ENCODE data around the gene TBC1D5.

The TBC1D5 gene

DNA sequence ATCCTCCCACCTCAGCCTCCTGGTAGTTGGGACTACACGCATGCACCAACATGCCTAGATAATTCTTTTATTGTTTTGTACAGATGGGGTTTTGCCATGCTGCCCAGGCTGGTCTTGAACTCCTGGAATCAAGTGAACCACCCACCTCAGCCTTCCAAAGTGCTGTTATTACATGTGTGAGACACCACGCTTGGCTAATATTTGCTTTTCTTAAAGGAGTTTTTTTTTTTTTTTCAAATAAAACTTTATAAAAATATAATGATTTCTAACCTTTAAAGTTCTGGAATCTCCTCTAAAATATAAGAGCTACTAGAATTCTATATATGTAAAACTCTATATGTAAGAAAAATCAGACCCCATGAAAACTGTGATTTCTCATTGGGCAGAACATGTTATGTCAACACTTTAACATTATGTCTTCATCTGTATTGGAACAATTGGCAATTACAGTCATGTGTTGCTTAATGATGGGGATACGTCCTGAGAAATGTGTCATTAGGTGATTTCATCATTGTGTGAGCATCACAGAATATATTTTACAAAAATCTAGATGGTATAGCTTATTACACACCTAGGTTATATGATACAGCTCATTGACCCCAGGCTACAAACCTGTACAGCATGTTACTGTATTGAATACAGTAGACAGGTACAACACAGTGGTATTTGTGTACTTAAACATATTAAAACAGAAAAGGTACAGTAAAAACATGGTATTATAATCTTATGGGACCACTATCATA, 480.6 kb downstream of the TBC1D5 start:
- H3K27me3 ChIP-seq (ENCODE audit: control insufficient read depth, insufficient read depth, low read length): no peaks in the 10 kb centered on the region
- no peaks in the 10 kb centered on the region for H3K36me3 ChIP-seq (ENCODE audit: control insufficient read depth, insufficient read depth, low read length)
- H3K9me3 ChIP-seq (ENCODE audit: control insufficient read depth, low read length): no peaks in the 10 kb centered on the region
- H3K4me1 ChIP-seq (ENCODE audit: control insufficient read depth, insufficient read depth, low read length): no peaks in the 10 kb centered on the region
- no peak overlapping the region for H3K9ac ChIP-seq (ENCODE audit: low read length)
- H3K4me3 ChIP-seq (ENCODE audit: low read length): no peak overlapping the region

DNA sequence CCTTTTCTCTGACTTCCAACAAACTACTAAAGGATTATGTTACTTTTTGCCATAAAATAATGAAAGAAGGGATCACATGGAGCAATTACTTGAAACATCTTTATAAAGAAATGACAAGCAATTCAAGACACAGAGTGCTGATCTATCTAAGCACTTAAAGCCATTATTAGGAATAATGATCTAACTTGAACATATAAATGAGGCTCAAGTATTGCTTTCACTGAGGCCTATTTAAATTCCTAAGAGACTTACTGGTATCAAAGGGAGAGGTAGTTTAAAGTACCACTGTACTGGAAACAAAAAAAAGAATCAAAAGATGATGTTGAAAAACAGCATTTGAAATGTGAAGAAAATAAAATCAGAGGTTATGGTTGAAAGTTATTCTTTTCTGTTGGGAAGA, 482.2 kb downstream of the TBC1D5 start:
- Histone ChIP-seq H3K9me3 (ENCODE audit: control insufficient read depth, low read length) (no peaks in the 10 kb centered on the region), H3K4me1 (ENCODE audit: control insufficient read depth, insufficient read depth, low read length) (no peaks in the 10 kb centered on the region), H3K4me3 (ENCODE audit: low read length) (no peak overlapping the region), H3K9ac (ENCODE audit: low read length) (no peak overlapping the region), H3K27me3 (ENCODE audit: control insufficient read depth, insufficient read depth, low read length) (no peaks in the 10 kb centered on the region), H3K36me3 (ENCODE audit: control insufficient read depth, insufficient read depth, low read length) (no peaks in the 10 kb centered on the region)

DNA sequence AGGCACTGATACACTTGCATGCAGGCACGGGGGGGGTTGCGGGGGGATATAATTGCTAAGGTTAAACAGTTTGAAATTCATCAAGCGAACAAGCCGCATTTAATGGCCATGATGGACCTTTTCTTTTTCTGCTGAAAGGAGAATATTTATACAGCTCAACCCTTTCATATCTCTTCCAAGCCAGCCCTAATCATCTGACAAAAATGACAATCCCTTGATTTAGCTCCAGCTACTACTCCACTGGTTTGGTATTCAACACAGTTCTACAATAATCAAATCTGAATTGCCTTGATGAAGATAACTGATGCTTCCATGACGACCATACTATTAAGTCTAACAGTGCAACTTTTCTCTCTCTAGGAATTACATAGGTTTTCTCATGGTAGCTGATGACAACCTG, 482.7 kb downstream of the TBC1D5 start:
- Histone ChIP-seq H3K4me1 (ENCODE audit: control insufficient read depth, insufficient read depth, low read length) (no peaks in the 10 kb centered on the region), H3K9me3 (ENCODE audit: control insufficient read depth, low read length) (no peaks in the 10 kb centered on the region), H3K4me3 (ENCODE audit: low read length) (no peak overlapping the region), H3K27me3 (ENCODE audit: control insufficient read depth, insufficient read depth, low read length) (no peaks in the 10 kb centered on the region), H3K9ac (ENCODE audit: low read length) (no peak overlapping the region), H3K36me3 (ENCODE audit: control insufficient read depth, insufficient read depth, low read length) (no peaks in the 10 kb centered on the region)

DNA sequence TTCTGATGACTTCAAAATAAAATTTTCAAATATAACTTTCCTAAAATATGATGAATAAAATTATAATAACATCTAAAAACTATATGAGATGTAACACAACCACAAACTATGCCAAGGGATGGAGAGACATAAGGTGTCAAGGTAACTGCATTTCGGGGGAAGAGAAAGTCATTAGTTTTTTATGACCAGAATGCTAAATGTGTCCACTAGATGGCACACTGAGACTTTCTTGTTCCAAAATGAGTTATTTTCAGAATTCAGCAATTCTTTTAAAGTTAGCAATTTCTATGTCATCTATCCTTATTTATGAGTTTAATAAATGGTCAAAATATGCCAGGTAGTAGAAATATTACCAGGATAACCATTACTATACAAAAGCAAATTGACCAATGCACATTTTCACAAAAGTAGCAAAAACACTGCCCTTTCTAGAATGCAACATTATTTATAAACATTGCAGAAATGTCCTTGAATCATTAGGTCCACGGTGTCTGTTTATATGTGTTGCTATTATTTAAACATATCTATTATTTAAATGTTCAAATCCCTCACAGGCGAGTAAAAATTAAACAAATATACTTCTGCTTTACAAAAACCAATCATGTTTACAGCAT, 483.5 kb downstream of the TBC1D5 start:
- H3K4me3 ChIP-seq (ENCODE audit: low read length): no peak overlapping the region
- H3K27me3 ChIP-seq (ENCODE audit: control insufficient read depth, insufficient read depth, low read length): no peaks in the 10 kb centered on the region
- no peaks in the 10 kb centered on the region for H3K36me3 ChIP-seq (ENCODE audit: control insufficient read depth, insufficient read depth, low read length)
- H3K4me1 ChIP-seq (ENCODE audit: control insufficient read depth, insufficient read depth, low read length): no peaks in the 10 kb centered on the region
- H3K9ac ChIP-seq (ENCODE audit: low read length): no peak overlapping the region
- H3K9me3 ChIP-seq (ENCODE audit: control insufficient read depth, low read length): no peaks in the 10 kb centered on the region

DNA sequence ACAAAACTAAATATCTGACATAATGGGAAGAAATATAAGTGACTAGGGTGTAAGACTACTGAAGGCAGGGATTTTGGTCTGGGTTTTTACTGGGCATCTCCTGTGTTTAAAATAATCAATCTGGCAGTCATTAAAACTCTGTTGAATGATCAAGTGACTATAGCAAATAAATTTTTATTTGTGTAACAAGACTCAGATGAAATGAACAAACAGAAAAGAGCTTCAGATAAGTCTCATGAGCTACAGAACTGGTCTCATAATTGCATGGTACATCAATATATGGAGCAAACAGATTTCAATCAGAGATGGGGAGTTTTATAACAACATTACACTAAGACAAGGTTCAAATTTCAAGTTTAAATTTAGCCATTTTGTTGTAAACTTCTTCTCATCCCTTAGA, 485.2 kb downstream of the TBC1D5 start:
- no peak overlapping the region for H3K4me3 ChIP-seq (ENCODE audit: low read length)
- no peaks in the 10 kb centered on the region for H3K27me3 ChIP-seq (ENCODE audit: control insufficient read depth, insufficient read depth, low read length)
- no peak overlapping the region for H3K9ac ChIP-seq (ENCODE audit: low read length)
- no peaks in the 10 kb centered on the region for H3K9me3 ChIP-seq (ENCODE audit: control insufficient read depth, low read length)
- H3K4me1 ChIP-seq (ENCODE audit: control insufficient read depth, insufficient read depth, low read length): no peaks in the 10 kb centered on the region
- no peaks in the 10 kb centered on the region for H3K36me3 ChIP-seq (ENCODE audit: control insufficient read depth, insufficient read depth, low read length)

DNA sequence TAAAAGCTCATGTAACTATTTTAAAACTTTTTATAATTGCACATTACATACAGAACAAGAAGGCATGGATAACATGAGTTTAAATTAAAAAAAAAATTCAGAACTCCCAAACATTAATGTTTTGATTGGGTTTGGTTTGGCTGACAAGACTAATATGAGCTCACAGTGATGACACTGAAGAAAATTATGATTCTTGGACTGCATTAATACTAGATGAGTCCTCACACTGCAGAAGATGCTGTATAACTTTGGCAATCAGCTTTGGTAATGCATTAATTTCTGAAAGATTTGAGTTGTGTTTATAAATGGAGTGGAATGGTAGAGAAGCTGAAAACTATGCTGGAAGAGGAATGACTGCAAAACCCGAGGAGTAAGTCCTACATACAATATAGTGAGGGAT, 498.8 kb downstream of the TBC1D5 start:
- Histone ChIP-seq H3K9ac (ENCODE audit: low read length) (no peak overlapping the region), H3K4me1 (ENCODE audit: control insufficient read depth, insufficient read depth, low read length) (no peaks in the 10 kb centered on the region), H3K4me3 (ENCODE audit: low read length) (no peak overlapping the region), H3K36me3 (ENCODE audit: control insufficient read depth, insufficient read depth, low read length) (no peaks in the 10 kb centered on the region), H3K9me3 (ENCODE audit: control insufficient read depth, low read length) (no peaks in the 10 kb centered on the region), H3K27me3 (ENCODE audit: control insufficient read depth, insufficient read depth, low read length) (no peaks in the 10 kb centered on the region)

DNA sequence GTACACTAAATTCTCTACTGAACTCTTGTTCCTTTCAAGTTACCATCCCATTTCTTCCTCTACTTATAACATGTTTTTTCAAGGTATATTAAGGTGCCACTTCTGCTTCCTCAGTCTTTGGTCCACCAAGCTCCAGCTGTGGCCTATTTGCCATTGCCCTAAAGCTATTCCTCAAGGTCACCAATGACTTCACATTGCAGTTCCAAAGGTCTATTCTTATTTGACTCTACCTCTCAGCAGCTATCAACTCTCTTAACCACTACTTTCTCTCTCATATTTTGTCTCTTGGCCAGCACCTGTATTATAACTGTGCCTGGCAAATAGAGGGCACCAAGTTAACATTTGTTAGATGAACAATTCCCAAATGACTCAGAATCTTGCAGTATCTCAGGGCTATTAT, 503.0 kb downstream of the TBC1D5 start:
- Histone ChIP-seq H3K4me1 (ENCODE audit: control insufficient read depth, insufficient read depth, low read length) (no peaks in the 10 kb centered on the region), H3K27me3 (ENCODE audit: control insufficient read depth, insufficient read depth, low read length) (no peaks in the 10 kb centered on the region), H3K9ac (ENCODE audit: low read length) (no peak overlapping the region), H3K4me3 (ENCODE audit: low read length) (no peak overlapping the region), H3K36me3 (ENCODE audit: control insufficient read depth, insufficient read depth, low read length) (no peaks in the 10 kb centered on the region), H3K9me3 (ENCODE audit: control insufficient read depth, low read length) (no peaks in the 10 kb centered on the region)

DNA sequence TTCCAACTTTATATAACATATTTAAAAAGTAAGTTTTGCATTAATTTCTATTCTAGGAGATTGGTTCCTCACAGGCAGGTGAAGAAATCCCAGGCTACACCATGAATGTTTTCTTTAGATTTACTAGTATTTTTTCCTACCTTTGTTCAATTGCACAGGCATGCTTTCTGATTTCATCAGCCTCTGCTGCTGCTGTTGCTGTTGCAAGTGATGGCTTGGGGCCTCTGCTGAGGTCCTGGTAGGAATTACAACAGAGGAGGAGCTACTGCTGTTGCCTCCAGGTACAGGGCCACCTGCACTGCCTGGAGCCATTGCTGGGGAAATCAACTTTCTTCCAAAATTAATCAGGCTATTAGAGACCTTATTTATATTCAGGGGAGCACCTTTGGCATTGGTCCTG, 504.4 kb downstream of the TBC1D5 start:
- no peaks in the 10 kb centered on the region for H3K36me3 ChIP-seq (ENCODE audit: control insufficient read depth, insufficient read depth, low read length)
- no peaks in the 10 kb centered on the region for H3K27me3 ChIP-seq (ENCODE audit: control insufficient read depth, insufficient read depth, low read length)

DNA sequence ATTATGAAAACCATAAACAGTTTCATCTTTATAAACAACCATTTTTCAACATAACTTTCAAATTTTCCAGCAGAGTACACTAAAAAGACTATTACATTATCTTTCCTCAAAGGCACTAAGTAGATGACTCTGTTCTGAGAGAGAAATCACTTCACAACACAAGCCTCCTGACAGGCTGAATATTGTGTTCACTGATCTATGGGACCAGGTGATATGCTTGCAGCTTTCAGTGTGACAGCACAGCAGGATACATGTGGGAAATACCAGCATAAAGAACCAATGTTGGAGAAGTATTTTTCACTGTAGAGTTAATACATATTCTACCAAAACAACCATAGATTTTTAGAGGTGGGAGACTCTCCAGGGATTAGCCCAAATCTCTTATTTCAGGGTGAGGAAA, 507.1 kb downstream of the TBC1D5 start:
- H3K9ac ChIP-seq (ENCODE audit: low read length): no peak overlapping the region
- no peaks in the 10 kb centered on the region for H3K27me3 ChIP-seq (ENCODE audit: control insufficient read depth, insufficient read depth, low read length)
- no peak overlapping the region for H3K4me3 ChIP-seq (ENCODE audit: low read length)
- H3K4me1 ChIP-seq (ENCODE audit: control insufficient read depth, insufficient read depth, low read length): no peaks in the 10 kb centered on the region
- H3K9me3 ChIP-seq (ENCODE audit: control insufficient read depth, low read length): no peaks in the 10 kb centered on the region
- no peaks in the 10 kb centered on the region for H3K36me3 ChIP-seq (ENCODE audit: control insufficient read depth, insufficient read depth, low read length)

More for the DNA sequence above, 504.4 kb downstream of the TBC1D5 start:
- no peak overlapping the region for H3K4me3 ChIP-seq (ENCODE audit: low read length)
- H3K4me1 ChIP-seq (ENCODE audit: control insufficient read depth, insufficient read depth, low read length): no peaks in the 10 kb centered on the region
- no peak overlapping the region for H3K9ac ChIP-seq (ENCODE audit: low read length)
- no peaks in the 10 kb centered on the region for H3K9me3 ChIP-seq (ENCODE audit: control insufficient read depth, low read length)

DNA sequence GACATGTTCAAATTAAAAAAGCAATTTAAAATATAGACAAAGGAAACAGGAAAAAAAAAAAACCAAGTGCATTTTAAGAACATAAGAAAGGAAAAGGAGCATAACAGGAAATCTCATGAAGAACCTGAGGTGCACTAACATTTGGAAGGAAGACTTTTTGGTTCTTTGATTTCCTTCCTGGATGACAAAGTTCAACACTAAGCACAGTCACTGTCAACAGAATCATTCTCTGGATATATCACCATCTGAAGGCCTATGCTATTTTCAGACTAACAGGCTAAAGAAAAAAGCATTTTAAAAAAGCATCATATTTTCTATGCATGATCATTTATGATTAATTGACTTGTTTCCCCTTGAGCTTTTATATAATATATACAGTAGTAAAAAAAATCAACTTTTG, 508.0 kb downstream of the TBC1D5 start:
- H3K4me3 ChIP-seq (ENCODE audit: low read length): no peak overlapping the region
- H3K36me3 ChIP-seq (ENCODE audit: control insufficient read depth, insufficient read depth, low read length): no peaks in the 10 kb centered on the region
- H3K9ac ChIP-seq (ENCODE audit: low read length): no peak overlapping the region
- no peaks in the 10 kb centered on the region for H3K9me3 ChIP-seq (ENCODE audit: control insufficient read depth, low read length)
- no peaks in the 10 kb centered on the region for H3K4me1 ChIP-seq (ENCODE audit: control insufficient read depth, insufficient read depth, low read length)
- H3K27me3 ChIP-seq (ENCODE audit: control insufficient read depth, insufficient read depth, low read length): no peaks in the 10 kb centered on the region

DNA sequence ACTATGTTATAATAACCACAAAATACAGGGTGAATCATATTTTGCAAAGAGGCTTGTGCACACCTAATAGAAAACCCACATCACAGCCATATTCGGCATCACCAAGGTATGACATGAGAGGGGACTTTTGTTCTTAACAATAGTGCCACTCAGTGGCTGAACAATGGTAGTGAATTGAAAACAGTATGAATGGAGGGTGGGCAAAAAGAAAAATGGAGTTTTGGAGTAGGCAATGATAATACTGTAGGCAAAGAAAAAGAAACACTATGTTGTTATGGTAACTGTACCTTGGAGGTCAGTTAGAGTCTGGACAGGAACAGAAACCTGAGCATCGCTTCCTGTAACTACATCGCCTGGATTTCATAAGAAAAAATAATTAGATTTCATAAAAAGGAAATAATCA, 509.0 kb downstream of the TBC1D5 start:
- Histone ChIP-seq H3K4me3 (ENCODE audit: low read length) (no peak overlapping the region), H3K36me3 (ENCODE audit: control insufficient read depth, insufficient read depth, low read length) (no peaks in the 10 kb centered on the region), H3K4me1 (ENCODE audit: control insufficient read depth, insufficient read depth, low read length) (no peaks in the 10 kb centered on the region), H3K27me3 (ENCODE audit: control insufficient read depth, insufficient read depth, low read length) (no peaks in the 10 kb centered on the region), H3K9ac (ENCODE audit: low read length) (no peak overlapping the region), H3K9me3 (ENCODE audit: control insufficient read depth, low read length) (no peaks in the 10 kb centered on the region)

DNA sequence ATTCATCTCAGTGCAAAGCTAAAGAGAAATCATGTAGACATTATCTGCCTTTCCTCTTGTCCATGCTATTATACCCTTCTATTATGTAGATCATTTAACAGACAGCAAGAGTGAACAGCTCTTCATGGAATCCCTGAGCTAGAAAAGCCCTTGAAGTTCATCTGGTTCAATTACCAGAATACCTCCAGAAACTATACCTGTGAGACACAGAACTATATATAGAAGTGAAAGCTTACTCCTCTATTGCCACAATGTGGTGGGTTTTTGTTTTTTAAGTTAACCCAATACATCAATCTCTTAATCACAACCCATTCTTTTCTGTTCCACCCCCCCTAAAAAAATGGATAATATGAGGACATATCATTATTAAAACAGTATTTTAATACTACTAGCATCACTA, 510.0 kb downstream of the TBC1D5 start:
- H3K9ac ChIP-seq (ENCODE audit: low read length): no peak overlapping the region

More for the DNA sequence above, 510.0 kb downstream of the TBC1D5 start:
- H3K9me3 ChIP-seq (ENCODE audit: control insufficient read depth, low read length): no peaks in the 10 kb centered on the region
- H3K4me1 ChIP-seq (ENCODE audit: control insufficient read depth, insufficient read depth, low read length): no peaks in the 10 kb centered on the region
- no peak overlapping the region for H3K4me3 ChIP-seq (ENCODE audit: low read length)
- H3K36me3 ChIP-seq (ENCODE audit: control insufficient read depth, insufficient read depth, low read length): no peaks in the 10 kb centered on the region
- H3K27me3 ChIP-seq (ENCODE audit: control insufficient read depth, insufficient read depth, low read length): no peaks in the 10 kb centered on the region
